Right lobe of liver (tissue), 6 donors: Measurements from ENCODE around the gene TSPAN18. TPM values are rescaled to one million over a fixed set of nuclear protein-coding genes. Genes with fewer than 3 reads are reported as not detected.

ENCODE experiments used
- ATAC-seq, 4 donors: fragments of 200-7000 bp; cut with Tn5 transposase; one replicate each; pipeline ENCODE4 v1.9.1; 2020; ENCODE audit warnings: mild to moderate bottlenecking in 4 of 4, moderate library complexity in 4 of 4
- DNase-seq, 3 donors: peaks; one replicate each; pipeline ENCODE4 v3.0.0-alpha.2; 2020
- H3K27ac ChIP-seq, 3 donors: fragments of 200-600 bp; one replicate each; pipeline ENCODE4 v1.8.0; 2022
- H3K27me3 ChIP-seq, 2 donors: fragments of 200-600 bp; one replicate each; pipeline ENCODE4 v1.8.0; 2022
- H3K36me3 ChIP-seq, 4 donors: fragments of 200-600 bp; sonication (generic) in 1 of 4; one replicate each; pipeline versions ENCODE4 v1.5.1 to v1.8.0; 2017 to 2022; ENCODE audit warnings: control low read depth in 1 of 4
- H3K4me1 ChIP-seq, 4 donors: fragments of 200-600 bp; sonication (generic) in 1 of 4; one replicate each; pipeline versions ENCODE4 v1.5.1 to v1.8.0; 2017 to 2022; ENCODE audit warnings: control low read depth in 1 of 4
- H3K4me3 ChIP-seq, 3 donors: fragments of 200-600 bp; one replicate each; pipeline ENCODE4 v1.8.0; 2022
- H3K9me3 ChIP-seq, 4 donors: fragments of 200-600 bp; sonication (generic) in 1 of 4; one replicate each; pipeline versions ENCODE4 v1.5.1 to v1.8.0; 2017 to 2022; ENCODE audit warnings: control low read depth in 1 of 4
- POLR2A ChIP-seq: fragments of 450-650 bp; IDR thresholded peaks from one replicate; pipeline ENCODE4 v1.6.1; 2017; ENCODE audit warnings: antibody characterized with exemption, mild to moderate bottlenecking
- WGBS: methylation state at CpG from one replicate; pipeline ENCODE4 v1.1.6; 2018; ENCODE audit warnings: low coverage, low lambda C conversion rate; ENCODE audit not compliant: insufficient coverage; ENCODE audit errors: missing lambda C conversion rate; 5-methylcytosine and 5-hydroxymethylcytosine counted together
- intact Hi-C, 2 donors: fragments of 100-400 bp; cut with DNase I; formaldehyde crosslinking; loops; one replicate each; pipeline versions ENCODE4 v1.11.2 to v1.14.1; 2022
- total RNA-seq, 6 experiments: library from RNA; depleted of rRNA in 2 of 6; stranded (reverse); fragments of >200 nt in 2 of 6; fragmentation: NEBNext Ultra II Directional in 3 of 6; extraction: Animal tissue kit (Norgen Biotek cat#: 25700) in 3 of 6; gene quantifications; one replicate each; pipeline versions ENCODE4 v1.1.0 to v1.2.4, GENCODE V29; 2016 to 2023
- TF ChIP-seq, protein P1 (sequence below), 4 donors: fragments of 200-600 bp in 3 of 4; fragments of 450-650 bp in 1 of 4; IDR thresholded peaks; one replicate each; pipeline versions ENCODE4 v1.5.1 to v1.8.0; 2016 to 2022; ENCODE audit warnings: antibody characterized with exemption in 4 of 4, mild to moderate bottlenecking in 2 of 4
- donor health status: DM: no; HTN: yes; CAD: no.
- donor health status: DM: no; HTN: no; CAD: no.
- donor health status: DM: no; HTN: no; CAD: no.
- donor health status: DM: no; HTN: yes; CAD: no.
- donor health status: DM: no; HTN: yes; CAD: no.

Gene TSPAN18
- total RNA-seq, 6 experiments from 2014 or later, result 3.4 to 10.6 (median 5.3) TPM

DNA sequence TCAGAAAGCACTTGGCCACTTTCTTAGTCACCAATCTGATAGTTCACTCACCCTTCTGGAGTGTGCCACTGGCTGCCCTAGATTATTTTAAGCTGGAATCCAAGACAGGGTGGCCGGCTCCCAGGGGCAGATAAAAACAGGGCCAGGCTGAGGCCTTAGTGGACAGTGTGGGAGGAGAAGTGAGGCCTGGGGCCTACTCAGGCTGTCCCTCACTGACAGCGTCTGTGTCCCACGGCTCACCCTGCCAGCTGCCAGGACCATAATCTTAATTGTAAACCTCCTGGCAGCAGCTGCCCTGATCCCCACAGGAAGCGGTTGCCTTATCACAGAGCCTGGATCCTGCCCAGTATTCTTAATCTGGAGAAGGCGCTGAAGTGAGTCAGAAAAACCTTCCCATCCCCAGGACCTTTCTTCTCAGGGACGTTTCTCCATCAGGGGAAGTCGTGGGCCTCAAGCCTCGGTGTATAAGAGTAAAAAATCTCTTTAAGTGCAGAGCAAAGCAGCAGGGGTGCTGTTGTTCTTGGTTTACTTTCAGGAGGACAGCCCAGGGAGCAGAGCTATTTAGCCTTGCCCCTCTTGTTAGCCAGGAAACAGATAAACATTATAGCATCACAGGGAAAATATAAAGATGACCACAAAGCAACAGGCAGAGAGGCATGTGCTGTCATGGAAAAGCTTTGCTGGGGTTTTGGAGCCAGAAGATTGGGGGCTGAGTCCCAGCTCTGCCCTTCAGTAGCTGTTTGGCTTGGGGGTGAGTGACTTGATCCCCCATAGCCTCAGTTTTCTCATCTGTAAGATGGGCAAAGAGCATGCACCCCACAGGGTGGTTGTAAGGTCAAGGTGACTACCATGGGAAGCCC is 39.6 kb downstream of the TSPAN18 start:
- H3K4me1 ChIP-seq, result no peaks in the 10 kb centered on the region
- intact Hi-C loops, result no loop called here
- H3K36me3 ChIP-seq, result no peaks in the 10 kb centered on the region
- no peaks in the 10 kb centered on the region for H3K27me3 ChIP-seq
- DNase-seq (peak in 1 of 3 donors; percentile 32), ATAC-seq (peak; percentile 52 to 74 (median 62))
- no peak overlapping the region for H3K4me3 ChIP-seq
- H3K27ac ChIP-seq, result peak overlapping the region in 1 of 3 donors; percentile 24
- no peak for TF ChIP-seq POLR2A
- TF ChIP-seq, protein P1, sequence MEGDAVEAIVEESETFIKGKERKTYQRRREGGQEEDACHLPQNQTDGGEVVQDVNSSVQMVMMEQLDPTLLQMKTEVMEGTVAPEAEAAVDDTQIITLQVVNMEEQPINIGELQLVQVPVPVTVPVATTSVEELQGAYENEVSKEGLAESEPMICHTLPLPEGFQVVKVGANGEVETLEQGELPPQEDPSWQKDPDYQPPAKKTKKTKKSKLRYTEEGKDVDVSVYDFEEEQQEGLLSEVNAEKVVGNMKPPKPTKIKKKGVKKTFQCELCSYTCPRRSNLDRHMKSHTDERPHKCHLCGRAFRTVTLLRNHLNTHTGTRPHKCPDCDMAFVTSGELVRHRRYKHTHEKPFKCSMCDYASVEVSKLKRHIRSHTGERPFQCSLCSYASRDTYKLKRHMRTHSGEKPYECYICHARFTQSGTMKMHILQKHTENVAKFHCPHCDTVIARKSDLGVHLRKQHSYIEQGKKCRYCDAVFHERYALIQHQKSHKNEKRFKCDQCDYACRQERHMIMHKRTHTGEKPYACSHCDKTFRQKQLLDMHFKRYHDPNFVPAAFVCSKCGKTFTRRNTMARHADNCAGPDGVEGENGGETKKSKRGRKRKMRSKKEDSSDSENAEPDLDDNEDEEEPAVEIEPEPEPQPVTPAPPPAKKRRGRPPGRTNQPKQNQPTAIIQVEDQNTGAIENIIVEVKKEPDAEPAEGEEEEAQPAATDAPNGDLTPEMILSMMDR (IDR thresholded peaks at IDR 0.05), result no peak
- H3K9me3 ChIP-seq, result no peaks in the 10 kb centered on the region
- 50% methylated on average over 5 of the region's 8 CpGs for WGBS

DNA sequence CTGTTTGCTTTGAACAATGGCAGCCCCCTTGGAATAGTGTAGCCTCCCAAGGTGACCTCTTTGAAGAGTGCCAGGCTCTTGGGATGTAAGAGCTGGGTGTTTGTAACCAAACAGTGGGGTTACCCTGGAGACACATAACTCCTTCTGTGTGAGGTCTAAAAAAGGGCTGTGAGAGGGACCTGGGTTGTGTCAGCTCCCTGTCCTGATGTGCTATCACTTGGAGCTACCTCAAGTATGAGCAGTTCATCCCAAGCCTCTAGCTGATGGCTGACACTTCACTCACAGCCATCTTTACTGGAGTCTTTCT is 40.2 kb downstream of the TSPAN18 start:
- TF ChIP-seq, protein P1 (IDR thresholded peaks at IDR 0.05), result no peak
- no peak for TF ChIP-seq POLR2A
- DNase-seq (no peak), ATAC-seq (no peak)
- H3K27ac ChIP-seq, result no peak overlapping the region
- no peaks in the 10 kb centered on the region for H3K9me3 ChIP-seq
- H3K27me3 ChIP-seq, result no peaks in the 10 kb centered on the region
- intact Hi-C loops, result no loop called here
- H3K36me3 ChIP-seq, result no peaks in the 10 kb centered on the region
- no peaks in the 10 kb centered on the region for H3K4me1 ChIP-seq
- no peak overlapping the region for H3K4me3 ChIP-seq

DNA sequence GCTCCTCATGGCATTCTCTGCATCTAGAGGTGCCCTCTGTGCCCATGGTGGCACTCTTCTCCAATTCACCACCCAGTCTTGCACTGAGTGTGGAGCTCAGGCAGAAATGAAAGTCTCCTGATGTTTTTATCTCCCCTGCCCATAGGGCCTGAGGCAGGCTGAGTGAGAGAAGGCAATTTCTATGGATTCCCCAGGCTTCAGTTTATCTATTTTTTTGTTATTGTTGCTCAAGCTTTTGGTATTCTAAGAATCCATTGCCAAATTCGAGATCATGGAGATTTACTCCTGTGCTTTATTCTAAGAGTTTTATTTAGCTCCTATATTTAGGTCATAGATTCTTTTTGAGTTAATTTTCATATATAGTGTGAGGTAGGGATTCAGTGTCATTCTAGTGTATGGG is 40.7 kb downstream of the TSPAN18 start:
- TF ChIP-seq POLR2A, result no peak
- TF ChIP-seq, protein P1 (IDR thresholded peaks at IDR 0.05), result no peak
- H3K4me3 ChIP-seq, result no peak overlapping the region
- H3K9me3 ChIP-seq, result no peaks in the 10 kb centered on the region
- no peaks in the 10 kb centered on the region for H3K4me1 ChIP-seq
- no peak for DNase-seq
- H3K27me3 ChIP-seq, result no peaks in the 10 kb centered on the region
- WGBS, result 64% methylated on average over 1 of the region's 1 CpG
- no peaks in the 10 kb centered on the region for H3K36me3 ChIP-seq
- intact Hi-C loops, result no loop called here
- ATAC-seq, result no peak
- H3K27ac ChIP-seq, result no peak overlapping the region

DNA sequence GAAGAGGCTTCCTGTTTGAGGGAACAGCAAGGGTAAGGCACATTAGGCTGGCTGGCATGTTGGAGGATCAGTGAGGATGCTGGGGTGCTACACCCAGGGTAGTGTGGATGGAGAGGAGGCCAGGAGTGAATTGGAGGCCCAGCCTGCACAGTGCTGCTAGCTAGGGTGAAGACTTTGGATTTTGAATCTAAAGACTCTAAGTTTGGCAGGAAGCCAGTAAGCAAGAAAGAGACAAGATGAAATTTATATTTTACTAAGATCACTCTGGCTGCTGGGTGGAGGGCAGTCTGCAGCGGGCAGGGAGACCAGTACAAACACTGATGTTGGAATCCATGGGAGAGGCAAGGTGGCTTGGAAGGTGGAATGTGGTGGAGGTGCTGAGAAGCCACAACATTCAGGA is 43.6 kb downstream of the TSPAN18 start:
- ATAC-seq (no peak), DNase-seq (peak in 1 of 3 donors; percentile 15)
- Histone ChIP-seq H3K36me3 (no peaks in the 10 kb centered on the region), H3K9me3 (no peaks in the 10 kb centered on the region), H3K27ac (no peak overlapping the region), H3K4me1 (no peaks in the 10 kb centered on the region), H3K4me3 (no peak overlapping the region), H3K27me3 (no peaks in the 10 kb centered on the region)
- no peak for TF ChIP-seq POLR2A
- TF ChIP-seq, protein P1 (IDR thresholded peaks at IDR 0.05), result no peak
- intact Hi-C loops, result loop anchor here (10.0 kb wide), 1 partner anchor 146 kb away; no protein-coding TSS in a partner anchor
- 100% methylated on average over 1 of the region's 1 CpG for WGBS
